K562 (cell line): ENCODE results near the gene PIH1D1. TPM values are rescaled to one million over a fixed set of nuclear protein-coding genes. Genes with fewer than 3 reads are reported as not detected.

Source experiments
- ETS1 ChIP-seq: conservative IDR thresholded peaks from 2 replicates; pipeline ENCODE4 v1.6.1; 2011; ENCODE audit warnings: low read depth, mild to moderate bottlenecking, low read length; ENCODE audit not compliant: control insufficient read depth
- HDAC3 ChIP-seq: fragments of 450-650 bp; IDR thresholded peaks from 2 replicates; pipeline ENCODE4 v1.6.1; 2018; ENCODE audit warnings: borderline replicate concordance, mild to moderate bottlenecking, moderate library complexity; ENCODE audit not compliant: partially characterized antibody
- HOXB6 ChIP-seq: fragments of 250-450 bp; sonication (Bioruptor Pico); IDR thresholded peaks from 2 replicates; pipeline ENCODE4 v1.5.1; 2022; ENCODE audit warnings: mild to moderate bottlenecking, borderline replicate concordance
- LEF1 ChIP-seq: fragments of 450-650 bp; IDR thresholded peaks from 2 replicates; pipeline ENCODE4 v1.6.1; 2016; ENCODE audit warnings: mild to moderate bottlenecking
- NFIC ChIP-seq: fragments of 450-650 bp; IDR thresholded peaks from 2 replicates; pipeline ENCODE4 v1.6.1; 2017; ENCODE audit warnings: mild to moderate bottlenecking, inconsistent platforms
- PATZ1 ChIP-seq: fragments of 250-450 bp; sonication (Bioruptor Pico); IDR thresholded peaks from 2 replicates; pipeline ENCODE4 v1.5.0; 2020; ENCODE audit warnings: mild to moderate bottlenecking, borderline replicate concordance
- POLR2AphosphoS5 ChIP-seq: IDR thresholded peaks from 2 replicates; pipeline ENCODE4 v1.6.1; 2011; ENCODE audit warnings: mild to moderate bottlenecking, low read depth, low read length, moderate library complexity; ENCODE audit not compliant: control insufficient read depth, insufficient read depth
- REST ChIP-seq, 2 experiments: fragments of 450-650 bp; formaldehyde crosslinking in 1 of 2; IDR thresholded peaks; 2 replicates each; pipeline versions ENCODE4 v1.4.0 to v1.6.1; 2014 to 2020; ENCODE audit warnings: mild to moderate bottlenecking in 2 of 2, borderline replicate concordance in 1 of 2, low read depth in 1 of 2
- SETDB1 ChIP-seq: IDR thresholded peaks from one replicate; pipeline ENCODE4 v1.6.1; 2012; ENCODE audit warnings: low read length, control low read depth, inconsistent platforms
- SNRNP70 ChIP-seq: fragments of 200-400 bp; formaldehyde crosslinking; optimal IDR thresholded peaks from 2 replicates; pipeline ENCODE3; 2017; ENCODE audit warnings: low read depth, low read length
- THRAP3 ChIP-seq: fragments of 450-650 bp; IDR thresholded peaks from 2 replicates; pipeline ENCODE4 v1.6.1; 2016; ENCODE audit warnings: mild to moderate bottlenecking, inconsistent platforms, borderline replicate concordance
- ZNF143 ChIP-seq: sonication (generic); formaldehyde crosslinking; IDR thresholded peaks from 2 replicates; pipeline ENCODE4 v1.9.0; 2022; ENCODE audit warnings: mild to moderate bottlenecking, missing genetic modification reagents
- ZNF239 ChIP-seq: fragments of 250-450 bp; sonication (Bioruptor Pico); IDR thresholded peaks from 2 replicates; pipeline ENCODE4 v1.4.0; 2020; ENCODE audit warnings: mild to moderate bottlenecking
- ZNF253 ChIP-seq: fragments of 250-450 bp; sonication (Bioruptor Pico); conservative IDR thresholded peaks from 2 replicates; pipeline ENCODE4 v1.6.1; 2021; ENCODE audit warnings: mild to moderate bottlenecking
- polyA plus RNA-seq, 8 experiments: library from polyadenylated mRNA; depleted of rRNA in 4 of 8; stranded (reverse) in 5 of 8; unstranded in 3 of 8; fragments of >200 nt; fragmentation: Nextera tagmentation in 2 of 8; fragmentation: Illumina TruSeq in 1 of 8; extraction: Ambion mirVana in 2 of 8; extraction: Trizol in 1 of 8; gene quantifications; 2 replicates each; pipeline versions ENCODE4 v1.2.1 to v1.2.3, GENCODE V29; 2011 to 2014; ENCODE audit warnings: inconsistent platforms in 1 of 8, missing spikeins in 1 of 8
- total RNA-seq, 7 experiments: library from RNA; depleted of rRNA in 6 of 7; stranded (reverse); fragments of >200 nt in 6 of 7; fragmentation: Illumina TruSeq in 2 of 7; extraction: Trizol in 2 of 7; gene quantifications; 2 replicates each; pipeline versions ENCODE4 v1.2.1 to v1.2.3, GENCODE V29; 2011 to 2021; ENCODE audit warnings: low replicate concordance in 1 of 7
- TF ChIP-seq, protein P1 (sequence below): fragments of 450-650 bp; IDR thresholded peaks from 2 replicates; pipeline ENCODE4 v1.6.1; 2016; ENCODE audit warnings: borderline replicate concordance

PIH1D1 gene
- total and polyA plus RNA-seq, 9 of the 15 experiments (the other 6 are each of a cell fraction or from before 2014, with no cell fraction given), result 26.5 to 224 (median 137) TPM

GRCh38 chr19:49418511-49418910 lies 33.1 kb downstream of the PIH1D1 start (continued):
- TF ChIP-seq REST (IDR thresholded peaks at IDR 0.05; ENCODE audit: borderline replicate concordance), result no peak
- no peak for TF ChIP-seq REST (CRISPR knock-in tag; IDR thresholded peaks at IDR 0.05; ENCODE audit: low read depth)
- no peak for TF ChIP-seq SETDB1
- TF ChIP-seq HDAC3, result no peak
- no peak for TF ChIP-seq POLR2AphosphoS5
- TF ChIP-seq THRAP3, result no peak
- TF ChIP-seq, protein P1, sequence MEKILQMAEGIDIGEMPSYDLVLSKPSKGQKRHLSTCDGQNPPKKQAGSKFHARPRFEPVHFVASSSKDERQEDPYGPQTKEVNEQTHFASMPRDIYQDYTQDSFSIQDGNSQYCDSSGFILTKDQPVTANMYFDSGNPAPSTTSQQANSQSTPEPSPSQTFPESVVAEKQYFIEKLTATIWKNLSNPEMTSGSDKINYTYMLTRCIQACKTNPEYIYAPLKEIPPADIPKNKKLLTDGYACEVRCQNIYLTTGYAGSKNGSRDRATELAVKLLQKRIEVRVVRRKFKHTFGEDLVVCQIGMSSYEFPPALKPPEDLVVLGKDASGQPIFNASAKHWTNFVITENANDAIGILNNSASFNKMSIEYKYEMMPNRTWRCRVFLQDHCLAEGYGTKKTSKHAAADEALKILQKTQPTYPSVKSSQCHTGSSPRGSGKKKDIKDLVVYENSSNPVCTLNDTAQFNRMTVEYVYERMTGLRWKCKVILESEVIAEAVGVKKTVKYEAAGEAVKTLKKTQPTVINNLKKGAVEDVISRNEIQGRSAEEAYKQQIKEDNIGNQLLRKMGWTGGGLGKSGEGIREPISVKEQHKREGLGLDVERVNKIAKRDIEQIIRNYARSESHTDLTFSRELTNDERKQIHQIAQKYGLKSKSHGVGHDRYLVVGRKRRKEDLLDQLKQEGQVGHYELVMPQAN, result no peak
- TF ChIP-seq HOXB6 (CRISPR knock-in tag), result no peak
- TF ChIP-seq ZNF143 (CRISPR knock-in tag), result no peak
- TF ChIP-seq LEF1, result no peak
- no peak for TF ChIP-seq ZNF239 (CRISPR knock-in tag)
- TF ChIP-seq NFIC, result no peak
- no peak for TF ChIP-seq PATZ1 (CRISPR knock-in tag)
- no peak for TF ChIP-seq SNRNP70
- TF ChIP-seq ZNF253 (CRISPR knock-in tag), result no peak
- TF ChIP-seq ETS1, result no peak
